ENCODE results near the gene SORBS1. TPM values are rescaled to one million over a fixed set of nuclear protein-coding genes. Genes with fewer than 3 reads are reported as not detected.

Gene SORBS1
- total RNA-seq, 4 donors from 2014 or later, result 23.3 to 359 (median 72.2) TPM

DNA sequence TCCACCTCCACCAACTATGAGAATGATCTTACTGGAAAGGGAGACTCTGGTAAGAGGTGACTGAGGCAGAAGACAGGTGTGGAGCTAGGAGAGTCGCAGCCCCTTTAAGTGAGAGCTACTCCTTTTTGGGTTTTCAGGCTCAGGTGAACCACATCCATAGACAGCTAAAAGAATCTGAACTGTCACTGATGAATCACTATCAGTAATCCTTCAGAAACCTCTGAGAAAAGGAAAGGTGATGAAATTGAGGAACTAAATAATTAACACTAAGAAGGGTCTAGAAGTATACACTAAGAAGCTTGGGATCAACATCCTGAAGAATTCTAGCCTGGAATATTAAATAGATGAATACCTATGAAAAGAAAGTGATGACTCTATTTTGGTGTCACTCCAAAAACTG lies 83.0 kb downstream of the SORBS1 start:
- WGBS, 2 donors, result 94% methylated on average over 1 of the region's 1 CpG
- H3K27me3 ChIP-seq, result no peaks in the 10 kb centered on the region
- peak overlapping the region; percentile 58 to 92 (median 82) for H3K27ac ChIP-seq
- TF ChIP-seq POLR2A (IDR thresholded peaks at IDR 0.05), result no peak
- TF ChIP-seq, protein P1, sequence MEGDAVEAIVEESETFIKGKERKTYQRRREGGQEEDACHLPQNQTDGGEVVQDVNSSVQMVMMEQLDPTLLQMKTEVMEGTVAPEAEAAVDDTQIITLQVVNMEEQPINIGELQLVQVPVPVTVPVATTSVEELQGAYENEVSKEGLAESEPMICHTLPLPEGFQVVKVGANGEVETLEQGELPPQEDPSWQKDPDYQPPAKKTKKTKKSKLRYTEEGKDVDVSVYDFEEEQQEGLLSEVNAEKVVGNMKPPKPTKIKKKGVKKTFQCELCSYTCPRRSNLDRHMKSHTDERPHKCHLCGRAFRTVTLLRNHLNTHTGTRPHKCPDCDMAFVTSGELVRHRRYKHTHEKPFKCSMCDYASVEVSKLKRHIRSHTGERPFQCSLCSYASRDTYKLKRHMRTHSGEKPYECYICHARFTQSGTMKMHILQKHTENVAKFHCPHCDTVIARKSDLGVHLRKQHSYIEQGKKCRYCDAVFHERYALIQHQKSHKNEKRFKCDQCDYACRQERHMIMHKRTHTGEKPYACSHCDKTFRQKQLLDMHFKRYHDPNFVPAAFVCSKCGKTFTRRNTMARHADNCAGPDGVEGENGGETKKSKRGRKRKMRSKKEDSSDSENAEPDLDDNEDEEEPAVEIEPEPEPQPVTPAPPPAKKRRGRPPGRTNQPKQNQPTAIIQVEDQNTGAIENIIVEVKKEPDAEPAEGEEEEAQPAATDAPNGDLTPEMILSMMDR (IDR thresholded peaks at IDR 0.05), result no peak
- H3K4me1 ChIP-seq, result peaks cover 0 to 89% (median 28%) of the 10 kb centered on the region in 3 donors
- no peaks in the 10 kb centered on the region for H3K9me3 ChIP-seq
- intact Hi-C loops (cut with DNase I), result no loop called here
- no peaks in the 10 kb centered on the region for H3K36me3 ChIP-seq
- DNase-seq, result no peak
- no peak overlapping the region for H3K4me3 ChIP-seq

DNA sequence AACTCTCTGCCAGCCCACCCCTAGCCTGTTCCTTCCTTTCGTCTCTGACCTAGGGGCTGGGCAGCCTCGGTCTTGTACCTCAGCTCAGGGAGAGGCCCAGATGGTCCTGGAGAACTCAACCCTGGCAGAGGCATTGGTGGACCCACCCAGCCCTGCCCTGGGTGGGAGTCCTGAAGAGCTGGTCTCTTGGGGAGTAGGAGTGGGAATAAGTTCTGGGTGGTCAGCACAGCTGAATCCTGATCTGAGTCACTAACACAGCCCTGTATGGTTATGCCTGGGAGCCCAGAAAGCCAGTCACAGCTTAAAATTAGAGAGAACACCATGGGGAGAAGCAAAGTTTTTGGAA lies 84.0 kb downstream of the SORBS1 start:
- TF ChIP-seq, protein P1 (IDR thresholded peaks at IDR 0.05), result no peak
- no peak for TF ChIP-seq POLR2A (IDR thresholded peaks at IDR 0.05)
- no peak for DNase-seq
- Histone ChIP-seq H3K9me3 (no peaks in the 10 kb centered on the region), H3K4me3 (no peak overlapping the region), H3K4me1 (peaks cover 0 to 94% (median 28%) of the 10 kb centered on the region in 3 donors), H3K27me3 (no peaks in the 10 kb centered on the region), H3K27ac (peak overlapping the region; percentile 46 to 92 (median 82)), H3K36me3 (no peaks in the 10 kb centered on the region)
- intact Hi-C loops (cut with DNase I), result no loop called here
- 83% methylated on average over 1 of the region's 2 CpGs; no CpG with 5 or more reads in 1 of the 2 donors for WGBS, 2 donors

DNA sequence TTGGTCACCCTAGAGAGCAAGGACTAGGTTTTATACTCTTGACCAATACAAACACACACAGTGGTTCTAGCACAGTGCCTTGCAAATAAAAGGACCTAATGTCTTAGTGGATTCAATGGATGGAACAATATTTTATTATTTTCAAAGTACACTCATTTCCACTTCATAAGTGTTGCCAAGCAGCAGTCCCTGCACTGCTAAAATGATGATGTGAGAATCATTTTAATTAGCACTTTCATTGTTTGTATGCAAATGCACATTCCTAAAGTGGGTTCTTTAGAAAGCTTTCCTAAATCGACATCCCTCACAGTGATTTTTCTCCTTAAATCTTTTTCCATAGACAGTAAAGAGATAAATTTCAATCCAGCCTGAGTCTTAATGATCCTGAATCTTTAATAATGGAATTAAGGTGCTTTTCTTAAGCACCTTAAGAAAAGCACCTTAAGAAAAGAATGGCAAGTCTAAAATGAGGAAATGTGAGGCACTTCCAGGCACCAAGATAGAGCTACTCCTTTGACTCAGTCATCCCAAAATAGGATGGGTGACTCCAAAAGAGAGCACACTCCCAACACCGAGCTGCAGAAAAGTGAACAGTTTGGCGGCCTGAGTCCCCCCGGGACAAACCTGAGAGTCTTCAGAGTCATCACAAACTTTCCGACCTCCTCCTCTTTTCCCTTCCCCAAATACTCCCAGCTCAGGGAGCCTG lies 84.5 kb downstream of the SORBS1 start:
- intact Hi-C loops (cut with DNase I), result no loop called here
- Histone ChIP-seq H3K36me3 (no peaks in the 10 kb centered on the region), H3K27ac (peak overlapping the region; percentile 46 to 92 (median 82)), H3K9me3 (no peaks in the 10 kb centered on the region), H3K27me3 (no peaks in the 10 kb centered on the region), H3K4me3 (no peak overlapping the region), H3K4me1 (peaks cover 0 to 89% (median 28%) of the 10 kb centered on the region in 3 donors)
- DNase-seq, result no peak
- WGBS, 2 donors, result 57 to 80% methylated on average over 5 of the region's 5 CpGs
- TF ChIP-seq, protein P1 (IDR thresholded peaks at IDR 0.05), result no peak
- no peak for TF ChIP-seq POLR2A (IDR thresholded peaks at IDR 0.05)

DNA sequence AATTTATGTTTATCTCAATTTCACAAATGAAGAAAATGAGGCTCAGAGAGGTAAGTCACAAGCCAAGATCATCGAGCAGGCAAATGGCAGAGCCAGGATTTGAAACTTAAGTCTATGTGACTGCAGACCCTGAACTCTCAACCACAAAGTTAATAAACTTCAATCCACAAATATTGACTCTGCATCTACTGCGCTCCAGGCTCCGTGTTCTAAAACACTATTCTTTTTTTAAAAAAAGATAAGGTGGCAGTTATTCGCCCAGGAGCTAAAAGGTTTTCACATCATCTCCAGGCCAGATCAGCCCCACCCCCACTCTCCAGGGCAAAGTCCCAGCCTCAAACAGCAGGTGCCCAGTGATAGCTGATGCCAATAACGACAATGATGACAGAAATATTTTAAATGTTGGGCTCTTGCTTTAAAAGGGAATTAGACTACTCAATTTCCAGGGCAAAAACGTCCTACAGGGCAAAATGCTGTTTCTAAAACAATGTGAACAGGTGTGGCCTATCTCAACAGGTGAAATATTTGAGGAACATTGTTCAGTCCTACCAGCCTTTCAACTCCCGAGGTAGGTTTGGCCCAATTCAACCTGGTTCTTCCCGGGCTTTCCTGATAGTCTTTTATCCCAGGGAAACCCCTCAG lies 85.2 kb downstream of the SORBS1 start:
- Histone ChIP-seq H3K9me3 (no peaks in the 10 kb centered on the region), H3K4me1 (peaks cover 0 to 82% (median 26%) of the 10 kb centered on the region in 3 donors), H3K27me3 (no peaks in the 10 kb centered on the region), H3K36me3 (no peaks in the 10 kb centered on the region), H3K27ac (peak overlapping the region; percentile 20 to 92 (median 82)), H3K4me3 (no peak overlapping the region)
- DNase-seq, result no peak
- intact Hi-C loops (cut with DNase I), result no loop called here
- 65 to 66% methylated on average over 8 of the region's 8 CpGs for WGBS, 2 donors
- TF ChIP-seq, protein P1 (IDR thresholded peaks at IDR 0.05), result no peak
- no peak for TF ChIP-seq POLR2A (IDR thresholded peaks at IDR 0.05)

DNA sequence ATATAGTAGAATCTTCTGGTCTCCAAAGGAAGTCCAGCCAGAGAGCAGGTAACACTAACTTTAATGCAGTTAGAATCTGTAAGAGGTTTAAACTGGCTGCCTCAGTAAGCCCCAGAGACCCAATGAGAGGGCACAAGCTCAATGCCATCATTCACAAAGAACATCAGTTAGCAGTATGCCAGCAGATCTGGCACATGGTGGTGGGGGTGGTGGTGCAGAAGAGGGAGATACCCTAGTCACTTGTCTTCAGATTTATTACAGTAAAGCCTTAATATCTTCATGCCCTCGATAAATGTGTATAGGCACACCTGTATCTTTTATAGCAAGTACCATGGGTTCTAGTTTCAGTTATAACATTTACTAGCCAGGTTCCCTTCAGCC lies 86.2 kb downstream of the SORBS1 start:
- intact Hi-C loops (cut with DNase I), result no loop called here

More for the DNA sequence above, 86.2 kb downstream of the SORBS1 start:
- Histone ChIP-seq H3K9me3 (no peaks in the 10 kb centered on the region), H3K27me3 (no peaks in the 10 kb centered on the region), H3K4me3 (no peak overlapping the region), H3K27ac (peak overlapping the region; percentile 50 to 92 (median 82)), H3K36me3 (no peaks in the 10 kb centered on the region), H3K4me1 (peaks cover 0 to 73% (median 17%) of the 10 kb centered on the region in 3 donors)
- no peak for TF ChIP-seq POLR2A (IDR thresholded peaks at IDR 0.05)
- TF ChIP-seq, protein P1 (IDR thresholded peaks at IDR 0.05), result no peak
- no peak for DNase-seq
- 85 to 86% methylated on average over 1 of the region's 1 CpG for WGBS, 2 donors
